Measurements from ENCODE around the gene PARD3.

DNA sequence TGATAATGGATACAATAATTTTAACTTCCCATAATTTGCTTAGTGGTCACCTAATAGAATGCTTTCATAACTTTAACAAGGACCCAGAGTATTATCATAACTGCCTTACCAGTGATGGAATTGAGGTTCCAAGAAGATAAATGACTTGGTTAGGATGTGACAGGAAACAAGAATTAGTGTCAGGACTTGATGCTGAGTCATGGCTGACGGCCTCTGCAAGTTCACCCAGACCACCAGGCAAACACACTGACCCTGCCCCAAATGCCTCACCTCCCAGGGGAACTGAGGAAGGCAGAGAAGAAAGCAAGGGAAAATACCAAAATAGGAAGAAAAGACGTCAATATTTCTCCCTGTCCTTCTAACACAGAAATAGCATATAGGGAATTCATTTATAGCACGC lies 636.3 kb downstream of the PARD3 start:
- TF ChIP-seq, protein P1, sequence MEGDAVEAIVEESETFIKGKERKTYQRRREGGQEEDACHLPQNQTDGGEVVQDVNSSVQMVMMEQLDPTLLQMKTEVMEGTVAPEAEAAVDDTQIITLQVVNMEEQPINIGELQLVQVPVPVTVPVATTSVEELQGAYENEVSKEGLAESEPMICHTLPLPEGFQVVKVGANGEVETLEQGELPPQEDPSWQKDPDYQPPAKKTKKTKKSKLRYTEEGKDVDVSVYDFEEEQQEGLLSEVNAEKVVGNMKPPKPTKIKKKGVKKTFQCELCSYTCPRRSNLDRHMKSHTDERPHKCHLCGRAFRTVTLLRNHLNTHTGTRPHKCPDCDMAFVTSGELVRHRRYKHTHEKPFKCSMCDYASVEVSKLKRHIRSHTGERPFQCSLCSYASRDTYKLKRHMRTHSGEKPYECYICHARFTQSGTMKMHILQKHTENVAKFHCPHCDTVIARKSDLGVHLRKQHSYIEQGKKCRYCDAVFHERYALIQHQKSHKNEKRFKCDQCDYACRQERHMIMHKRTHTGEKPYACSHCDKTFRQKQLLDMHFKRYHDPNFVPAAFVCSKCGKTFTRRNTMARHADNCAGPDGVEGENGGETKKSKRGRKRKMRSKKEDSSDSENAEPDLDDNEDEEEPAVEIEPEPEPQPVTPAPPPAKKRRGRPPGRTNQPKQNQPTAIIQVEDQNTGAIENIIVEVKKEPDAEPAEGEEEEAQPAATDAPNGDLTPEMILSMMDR (IDR thresholded peaks at IDR 0.05) = no peak
- no peak for TF ChIP-seq POLR2A (IDR thresholded peaks at IDR 0.05)
